ENCODE results near the gene GATAD2A.
"Not testable (repeated sequence)": the region's sequence is repeated elsewhere in the genome, so short reads cannot be mapped to it uniquely, and the experiment has no call there.

- not testable (repeated sequence) for TF ChIP-seq EZH2 (IDR thresholded peaks at IDR 0.05; ENCODE audit: low read length, missing control alignments); CTCF (conservative IDR thresholded peaks at IDR 0.05 in 1 of 2, IDR thresholded peaks at IDR 0.05 in 1 of 2; ENCODE audit: low read depth in 1 of 2, low read length in 2 of 2)
Measured at GRCh38 chr19:19389683-19390082, 15.8 kb upstream of the GATAD2A start.

All from fibroblast of lung (primary cell).